COLO829 (cell line): ENCODE measurements around the gene CYP2S1.

Experiments
- DNase-seq: peaks from one replicate; pipeline ENCODE4 v3.0.0; 2012; ENCODE audit warnings: low spot score

The CYP2S1 gene

GRCh38 chr19:41194157-41194552 is 1.1 kb downstream of the CYP2S1 start:
- no peak for DNase-seq

- no peak for DNase-seq
These were observed 2.9 kb downstream of the CYP2S1 start for GRCh38 chr19:41195675-41196497.

- no peak for DNase-seq
These were observed 5.5 kb downstream of the CYP2S1 start for GRCh38 chr19:41198559-41198958.

- no peak for DNase-seq
These were observed 10.4 kb downstream of the CYP2S1 start for GRCh38 chr19:41203371-41203770.

GRCh38 chr19:41204338-41204737 is 11.3 kb downstream of the CYP2S1 start:
- DNase-seq: peak; percentile 72

- DNase-seq: no peak
These were observed 13.0 kb downstream of the CYP2S1 start for GRCh38 chr19:41205995-41206394.

GRCh38 chr19:41206456-41206855 is 13.4 kb downstream of the CYP2S1 start:
- DNase-seq: no peak

GRCh38 chr19:41206926-41207750 is 14.1 kb downstream of the CYP2S1 start:
- DNase-seq: no peak

GRCh38 chr19:41214161-41214560 is 21.1 kb downstream of the CYP2S1 start:
- DNase-seq: no peak

GRCh38 chr19:41217741-41218140 is 24.7 kb downstream of the CYP2S1 start:
- DNase-seq: no peak

- no peak for DNase-seq
These were observed 25.2 kb downstream of the CYP2S1 start for GRCh38 chr19:41218249-41218614.

- no peak for DNase-seq
These were observed 25.8 kb downstream of the CYP2S1 start, which contains the start of gene AXL for GRCh38 chr19:41218615-41219507. AXL (plus strand) TSS chr19:41219223; CDS start chr19:41219393, 170 bp downstream.

GRCh38 chr19:41219924-41220567 is 27.0 kb downstream of the CYP2S1 start:
- peak; percentile 61 for DNase-seq

GRCh38 chr19:41220811-41221210 is 27.8 kb downstream of the CYP2S1 start:
- no peak for DNase-seq

- DNase-seq: no peak
These were observed 28.6 kb downstream of the CYP2S1 start for GRCh38 chr19:41221514-41222205.

GRCh38 chr19:41222240-41222639 is 29.2 kb downstream of the CYP2S1 start:
- peak; percentile 66 for DNase-seq

GRCh38 chr19:41223431-41224234 is 30.6 kb downstream of the CYP2S1 start:
- no peak for DNase-seq

GRCh38 chr19:41224632-41225031 is 31.6 kb downstream of the CYP2S1 start:
- no peak for DNase-seq

- peak; percentile 78 for DNase-seq
These were observed 32.4 kb downstream of the CYP2S1 start for GRCh38 chr19:41225238-41226052.
